GM21786 (cell line): Measurements from ENCODE around the gene SMC6.

Experiments
- ATAC-seq: cut with Tn5 transposase; IDR thresholded peaks from one replicate; pipeline ENCODE4 v1.9.1; 2021; ENCODE audit not compliant: unreplicated experiment

Gene SMC6

GRCh38 chr2:17652681-17653394 lies 100.8 kb downstream of the SMC6 start:
- ATAC-seq = no peak

- ATAC-seq = no peak
Observed at GRCh38 chr2:17649026-17649425, 104.6 kb downstream of the SMC6 start.

- no peak for ATAC-seq
Observed at GRCh38 chr2:17648581-17648980, 105.0 kb downstream of the SMC6 start.

GRCh38 chr2:17646838-17647701 lies 106.5 kb downstream of the SMC6 start:
- no peak for ATAC-seq

- peak; percentile 86 for ATAC-seq
Observed at GRCh38 chr2:17646081-17646554, 107.5 kb downstream of the SMC6 start.

GRCh38 chr2:17644997-17645720 lies 108.5 kb downstream of the SMC6 start:
- no peak for ATAC-seq

GRCh38 chr2:17643031-17643615 lies 110.5 kb downstream of the SMC6 start:
- no peak for ATAC-seq

GRCh38 chr2:17640406-17640805 lies 113.2 kb downstream of the SMC6 start:
- no peak for ATAC-seq

- no peak for ATAC-seq
Observed at GRCh38 chr2:17638196-17638743, 115.3 kb downstream of the SMC6 start.

- ATAC-seq = no peak
Observed at GRCh38 chr2:17637131-17637906, 116.3 kb downstream of the SMC6 start.

- no peak for ATAC-seq
Observed at GRCh38 chr2:17636257-17636656, 117.4 kb downstream of the SMC6 start.

- ATAC-seq = no peak
Observed at GRCh38 chr2:17634997-17635396, 118.6 kb downstream of the SMC6 start.

- no peak for ATAC-seq
Observed at GRCh38 chr2:17630089-17630488, 123.5 kb downstream of the SMC6 start.

- no peak for ATAC-seq
Observed at GRCh38 chr2:17628349-17629261, 125.0 kb downstream of the SMC6 start.

- ATAC-seq = no peak
Observed at GRCh38 chr2:17627434-17627833, 126.2 kb downstream of the SMC6 start.

GRCh38 chr2:17626986-17627385 lies 126.6 kb downstream of the SMC6 start:
- ATAC-seq = no peak

GRCh38 chr2:17625446-17625845 lies 128.2 kb downstream of the SMC6 start:
- ATAC-seq = no peak

- ATAC-seq = no peak
Observed at GRCh38 chr2:17621781-17622180, 131.8 kb downstream of the SMC6 start.

- ATAC-seq = no peak
Observed at GRCh38 chr2:17620841-17621240, 132.8 kb downstream of the SMC6 start.
